DND-41 (cell line): Measurements from ENCODE around the gene CRAMP1.

ENCODE experiments used
- CTCF ChIP-seq: IDR thresholded peaks from 2 replicates; pipeline ENCODE4 v1.5.1; 2012; ENCODE audit warnings: borderline replicate concordance, low read length, moderate library complexity, mild to moderate bottlenecking; ENCODE audit not compliant: poor library complexity, severe bottlenecking; ENCODE audit errors: extremely low read depth
- EZH2 ChIP-seq: IDR thresholded peaks from 3 replicates; pipeline ENCODE4 v1.6.1; 2012; ENCODE audit warnings: borderline replicate concordance, low read depth, mild to moderate bottlenecking, moderate library complexity, low read length, inconsistent platforms; ENCODE audit not compliant: severe bottlenecking

DNA sequence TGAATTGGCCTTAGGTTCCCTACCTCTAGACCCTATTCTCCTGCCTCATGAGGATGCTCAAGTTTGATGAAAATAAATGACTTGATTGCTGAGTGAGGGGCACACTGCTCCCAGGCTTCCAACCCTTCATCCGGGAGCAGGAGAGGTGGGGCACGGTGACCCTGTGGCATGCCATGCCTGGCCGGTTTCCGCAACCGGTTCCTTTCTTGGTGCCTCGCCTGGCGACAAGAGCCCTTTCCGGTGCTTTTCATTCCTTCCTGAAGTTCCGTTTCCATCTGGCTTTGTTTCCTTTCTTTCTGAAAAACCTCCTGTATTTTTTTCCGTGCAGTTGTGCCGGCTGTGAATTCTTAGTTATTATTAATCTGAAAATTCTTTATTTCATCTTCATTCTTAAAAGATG, 27.7 kb downstream of the CRAMP1 start:
- no peak for TF ChIP-seq CTCF
- TF ChIP-seq EZH2, result no peak
